Measurements from ENCODE around the gene IL23R.

GRCh38 chr1:67262735-67263134 is 96.5 kb downstream of the IL23R start:
- TF ChIP-seq, protein P1, sequence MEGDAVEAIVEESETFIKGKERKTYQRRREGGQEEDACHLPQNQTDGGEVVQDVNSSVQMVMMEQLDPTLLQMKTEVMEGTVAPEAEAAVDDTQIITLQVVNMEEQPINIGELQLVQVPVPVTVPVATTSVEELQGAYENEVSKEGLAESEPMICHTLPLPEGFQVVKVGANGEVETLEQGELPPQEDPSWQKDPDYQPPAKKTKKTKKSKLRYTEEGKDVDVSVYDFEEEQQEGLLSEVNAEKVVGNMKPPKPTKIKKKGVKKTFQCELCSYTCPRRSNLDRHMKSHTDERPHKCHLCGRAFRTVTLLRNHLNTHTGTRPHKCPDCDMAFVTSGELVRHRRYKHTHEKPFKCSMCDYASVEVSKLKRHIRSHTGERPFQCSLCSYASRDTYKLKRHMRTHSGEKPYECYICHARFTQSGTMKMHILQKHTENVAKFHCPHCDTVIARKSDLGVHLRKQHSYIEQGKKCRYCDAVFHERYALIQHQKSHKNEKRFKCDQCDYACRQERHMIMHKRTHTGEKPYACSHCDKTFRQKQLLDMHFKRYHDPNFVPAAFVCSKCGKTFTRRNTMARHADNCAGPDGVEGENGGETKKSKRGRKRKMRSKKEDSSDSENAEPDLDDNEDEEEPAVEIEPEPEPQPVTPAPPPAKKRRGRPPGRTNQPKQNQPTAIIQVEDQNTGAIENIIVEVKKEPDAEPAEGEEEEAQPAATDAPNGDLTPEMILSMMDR (IDR thresholded peaks at IDR 0.05), result no peak
- TF ChIP-seq REST (IDR thresholded peaks at IDR 0.05; ENCODE audit: insufficient read depth in 1 of 2, low read depth in 2 of 2, low read length in 1 of 2) (no peak), POLR2AphosphoS5 (IDR thresholded peaks at IDR 0.05; ENCODE audit: low read depth, low read length) (no peak), TCF7L2 (IDR thresholded peaks at IDR 0.05; ENCODE audit: low read depth, low read length) (no peak)
